ENCODE data around the gene DNAJC25. TPM values are rescaled to one million over a fixed set of nuclear protein-coding genes. Genes with fewer than 3 reads are reported as not detected.
A peak's percentile ranks its signal among the peaks of the same experiment; 100 is the strongest.
"Not testable (repeated sequence)": the region's sequence is repeated elsewhere in the genome, so short reads cannot be mapped to it uniquely, and the experiment has no call there.

Gene DNAJC25
- total RNA-seq, 2 donors from 2014 or later = 5.3 to 8.7 TPM

DNA sequence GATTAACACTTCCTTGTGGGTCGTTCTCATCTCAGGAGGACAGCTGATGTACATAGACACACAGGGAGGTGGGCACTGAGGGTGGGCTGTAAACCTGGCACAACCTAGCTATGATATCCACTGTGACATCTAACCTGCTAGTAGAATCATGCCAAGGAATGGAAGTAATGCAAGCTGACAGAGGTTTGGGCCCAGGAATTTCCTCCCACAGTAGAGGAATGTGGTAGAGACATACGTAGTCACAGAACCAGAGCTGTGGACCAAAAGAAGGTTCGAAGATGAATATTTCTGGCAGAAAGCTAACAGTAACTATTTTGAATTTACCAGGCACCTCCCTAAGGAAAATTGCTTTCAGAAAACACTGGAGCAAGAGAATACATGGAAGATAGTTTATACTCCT, 15.2 kb upstream of the DNAJC25 start:
- no peak for DNase-seq (ENCODE audit: low spot score)
- H3K9me3 ChIP-seq = no peaks in the 10 kb centered on the region
- no peak overlapping the region for H3K4me3 ChIP-seq
- H3K27ac ChIP-seq = no peak overlapping the region
- no peaks in the 10 kb centered on the region for H3K4me1 ChIP-seq
- H3K27me3 ChIP-seq = no peaks in the 10 kb centered on the region
- TF ChIP-seq, protein P1, sequence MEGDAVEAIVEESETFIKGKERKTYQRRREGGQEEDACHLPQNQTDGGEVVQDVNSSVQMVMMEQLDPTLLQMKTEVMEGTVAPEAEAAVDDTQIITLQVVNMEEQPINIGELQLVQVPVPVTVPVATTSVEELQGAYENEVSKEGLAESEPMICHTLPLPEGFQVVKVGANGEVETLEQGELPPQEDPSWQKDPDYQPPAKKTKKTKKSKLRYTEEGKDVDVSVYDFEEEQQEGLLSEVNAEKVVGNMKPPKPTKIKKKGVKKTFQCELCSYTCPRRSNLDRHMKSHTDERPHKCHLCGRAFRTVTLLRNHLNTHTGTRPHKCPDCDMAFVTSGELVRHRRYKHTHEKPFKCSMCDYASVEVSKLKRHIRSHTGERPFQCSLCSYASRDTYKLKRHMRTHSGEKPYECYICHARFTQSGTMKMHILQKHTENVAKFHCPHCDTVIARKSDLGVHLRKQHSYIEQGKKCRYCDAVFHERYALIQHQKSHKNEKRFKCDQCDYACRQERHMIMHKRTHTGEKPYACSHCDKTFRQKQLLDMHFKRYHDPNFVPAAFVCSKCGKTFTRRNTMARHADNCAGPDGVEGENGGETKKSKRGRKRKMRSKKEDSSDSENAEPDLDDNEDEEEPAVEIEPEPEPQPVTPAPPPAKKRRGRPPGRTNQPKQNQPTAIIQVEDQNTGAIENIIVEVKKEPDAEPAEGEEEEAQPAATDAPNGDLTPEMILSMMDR (IDR thresholded peaks at IDR 0.05) = no peak
- H3K36me3 ChIP-seq = no peaks in the 10 kb centered on the region

DNA sequence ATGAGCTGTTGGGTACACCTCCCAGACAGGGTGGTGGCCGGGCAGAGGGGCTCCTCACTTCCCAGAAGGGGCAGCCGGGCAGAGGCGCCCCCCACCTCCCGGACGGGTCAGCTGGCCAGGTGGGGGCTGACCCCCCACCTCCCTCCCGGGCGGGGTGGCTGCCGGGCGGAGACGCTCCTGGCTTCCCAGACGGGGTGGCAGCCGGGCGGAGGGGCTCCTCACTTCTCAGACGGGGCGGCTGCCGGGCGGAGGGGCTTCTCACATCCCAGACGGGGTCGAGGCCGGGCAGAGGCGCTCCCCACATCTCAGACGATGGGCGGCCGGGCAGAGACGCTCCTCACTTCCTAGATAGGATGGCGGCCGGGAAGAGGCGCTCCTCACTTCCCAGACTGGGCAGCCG, 13.8 kb upstream of the DNAJC25 start:
- not testable (repeated sequence) for H3K4me1 ChIP-seq; H3K4me3 ChIP-seq; H3K9me3 ChIP-seq; H3K36me3 ChIP-seq; H3K27me3 ChIP-seq; H3K27ac ChIP-seq; DNase-seq (ENCODE audit: low spot score)

DNA sequence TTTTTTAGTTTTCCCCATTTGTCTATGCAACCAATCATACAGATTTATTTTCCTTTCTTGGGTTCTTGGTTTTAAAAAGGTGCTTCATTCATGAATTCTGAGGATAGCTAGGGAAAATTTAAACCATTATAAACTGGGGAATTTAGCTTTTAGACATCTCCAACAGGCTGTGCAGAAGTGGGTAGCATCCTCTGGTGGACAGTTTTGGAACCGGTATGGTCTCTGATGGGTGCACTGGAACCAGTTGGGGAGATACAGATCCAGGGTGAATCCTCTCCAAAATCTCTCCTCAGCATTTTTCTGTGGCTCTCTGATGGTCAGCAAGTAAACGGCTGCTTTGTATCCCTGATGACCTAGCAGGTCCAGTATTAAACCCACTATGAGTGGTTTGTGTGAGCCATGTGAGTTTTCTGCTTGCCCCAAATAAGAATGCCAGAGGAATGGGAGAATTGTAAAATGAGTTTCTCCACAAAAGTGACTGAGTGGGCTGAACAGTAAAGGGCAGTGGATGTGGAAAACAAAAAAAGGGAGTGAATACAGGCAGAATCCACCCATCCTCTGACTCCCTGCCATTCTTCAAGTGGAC, 9.1 kb upstream of the DNAJC25 start:
- H3K27me3 ChIP-seq = no peaks in the 10 kb centered on the region
- H3K36me3 ChIP-seq = no peaks in the 10 kb centered on the region
- no peaks in the 10 kb centered on the region for H3K9me3 ChIP-seq
- H3K4me3 ChIP-seq = no peak overlapping the region
- H3K4me1 ChIP-seq = no peaks in the 10 kb centered on the region
- no peak overlapping the region for H3K27ac ChIP-seq
- no peak for DNase-seq (ENCODE audit: low spot score)
- TF ChIP-seq, protein P1 (IDR thresholded peaks at IDR 0.05) = peak; percentile 46 to 95

DNA sequence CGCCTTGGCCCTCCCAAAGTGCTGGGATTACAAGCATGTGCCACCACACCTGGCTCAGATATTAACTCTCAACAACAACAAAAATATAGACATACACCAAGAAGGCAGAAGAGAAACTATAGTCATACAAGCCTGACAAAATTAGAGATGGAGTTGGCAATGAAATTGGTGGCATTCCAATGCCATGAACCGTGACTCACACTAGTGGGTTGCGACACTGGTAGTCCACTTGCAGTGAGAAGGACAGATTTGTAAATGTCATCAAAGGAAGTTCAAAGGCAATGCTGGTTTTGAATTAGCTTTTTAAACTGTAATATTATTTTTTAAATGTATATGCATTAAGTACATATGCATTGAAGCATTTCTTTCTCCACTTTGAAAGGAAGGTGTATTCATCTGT, 8.5 kb upstream of the DNAJC25 start:
- Histone ChIP-seq H3K27ac (no peak overlapping the region), H3K9me3 (no peaks in the 10 kb centered on the region), H3K4me1 (no peaks in the 10 kb centered on the region), H3K4me3 (no peak overlapping the region), H3K27me3 (no peaks in the 10 kb centered on the region), H3K36me3 (no peaks in the 10 kb centered on the region)
- TF ChIP-seq, protein P1 (IDR thresholded peaks at IDR 0.05) = no peak
- peak; percentile 66 for DNase-seq (ENCODE audit: low spot score)

DNA sequence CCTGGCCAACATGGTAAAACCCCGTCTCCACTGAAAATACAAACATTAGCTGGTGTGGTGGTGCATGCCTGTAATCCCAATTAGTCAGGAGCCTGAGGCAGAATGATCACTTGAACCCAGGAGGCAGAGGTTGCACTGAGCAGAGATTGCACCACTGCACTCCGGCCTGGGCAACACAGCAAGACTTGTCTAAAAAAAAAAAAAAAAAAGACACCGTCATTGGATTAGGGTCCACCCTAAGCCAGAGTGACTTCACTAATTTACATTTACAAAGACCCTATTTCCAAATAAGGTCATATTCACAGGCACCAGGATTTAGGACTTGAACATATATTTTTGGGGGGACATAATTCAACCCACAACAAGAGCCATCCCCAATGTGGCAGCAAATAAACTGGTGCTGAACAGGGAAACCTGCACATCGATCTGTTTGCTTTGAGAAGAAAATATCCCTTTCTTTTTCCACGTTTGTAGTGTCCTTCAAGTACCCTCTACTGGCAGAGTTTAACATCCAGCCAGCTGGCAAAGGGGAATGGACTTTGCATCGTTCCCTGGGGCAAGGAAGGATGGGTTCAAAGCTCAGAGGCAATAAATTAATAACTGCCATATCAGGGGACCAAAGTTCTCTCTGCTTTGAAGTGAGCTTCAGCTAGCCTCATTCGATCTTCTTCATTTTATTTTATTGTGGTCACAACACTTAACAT, 3.7 kb upstream of the DNAJC25 start:
- Histone ChIP-seq H3K36me3 (no peaks in the 10 kb centered on the region), H3K27me3 (no peaks in the 10 kb centered on the region), H3K4me3 (no peak overlapping the region), H3K27ac (no peak overlapping the region), H3K4me1 (peaks cover 0 to 14% of the 10 kb centered on the region in 2 donors), H3K9me3 (no peaks in the 10 kb centered on the region)
- DNase-seq (ENCODE audit: low spot score) = no peak
- TF ChIP-seq, protein P1 (IDR thresholded peaks at IDR 0.05) = no peak

DNA sequence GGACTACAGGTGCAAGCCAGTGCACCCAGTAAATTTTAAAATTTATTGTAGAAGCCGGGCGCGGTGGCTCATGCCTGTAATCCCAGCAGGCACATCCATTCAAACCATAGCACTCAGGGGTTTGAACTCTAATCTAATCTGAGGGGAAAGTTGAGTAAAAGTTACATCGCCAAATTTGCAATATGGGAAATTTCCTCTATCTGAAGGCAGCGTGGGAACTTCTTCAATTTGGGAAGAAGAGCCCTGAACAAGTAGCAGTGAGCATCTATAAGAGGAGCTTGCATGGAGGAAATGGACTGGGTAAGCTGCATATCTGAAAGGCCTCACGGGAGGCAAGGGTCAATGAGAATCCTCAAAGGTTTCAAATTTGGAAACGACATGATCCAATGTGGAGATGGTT, 2.7 kb upstream of the DNAJC25 start:
- no peak for DNase-seq (ENCODE audit: low spot score)
- Histone ChIP-seq H3K9me3 (no peaks in the 10 kb centered on the region), H3K4me3 (no peak overlapping the region), H3K27ac (no peak overlapping the region), H3K27me3 (no peaks in the 10 kb centered on the region), H3K4me1 (peaks cover 0 to 24% of the 10 kb centered on the region in 2 donors), H3K36me3 (no peaks in the 10 kb centered on the region)
- TF ChIP-seq, protein P1 (IDR thresholded peaks at IDR 0.05) = no peak

Data from right atrium auricular region (tissue), 2 donors.